ENCODE data around the gene WDR93.

Gene WDR93

DNA sequence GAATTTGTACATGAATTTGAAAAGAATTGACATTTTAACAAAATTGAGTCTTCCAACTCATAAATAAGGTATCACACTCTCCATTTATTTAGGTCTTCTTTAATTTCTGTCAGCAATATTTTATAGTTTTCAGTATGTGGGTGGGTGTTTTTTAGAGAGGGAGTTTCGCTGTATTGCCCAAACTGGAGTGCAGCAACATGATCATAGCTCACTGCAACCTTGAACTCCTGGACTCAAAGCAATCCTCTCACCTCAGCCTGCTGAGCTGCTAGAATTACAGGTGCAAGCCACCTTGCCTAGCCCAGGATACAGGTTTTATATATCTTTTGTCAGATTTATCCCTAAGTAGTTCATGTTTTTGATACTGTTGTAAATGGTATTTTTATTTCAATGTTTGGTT, 4.6 kb downstream of the WDR93 start:
- no peaks in the 10 kb centered on the region for H3K27me3 ChIP-seq (replicated peaks; ENCODE audit: control insufficient read depth, insufficient read depth, low read length)

DNA sequence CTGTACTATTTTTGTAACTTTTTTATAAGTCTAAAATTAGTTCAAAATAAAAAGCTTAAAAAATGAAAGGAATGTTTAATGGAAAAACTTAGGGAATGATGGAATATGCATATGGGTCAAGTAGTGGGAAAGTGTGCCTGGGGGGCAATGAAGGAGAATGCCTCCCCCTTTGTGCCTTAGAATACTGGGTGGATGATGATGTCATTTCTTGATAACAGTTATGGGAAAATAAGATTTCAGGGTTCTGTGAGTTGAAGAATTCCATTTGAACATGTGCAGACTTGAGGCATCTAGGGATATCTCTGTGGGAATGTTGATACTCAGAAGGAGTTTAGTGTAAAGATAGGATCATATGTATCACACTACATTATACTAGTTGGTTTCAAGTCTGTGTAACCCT, 13.8 kb downstream of the WDR93 start:
- Histone ChIP-seq H3K4me1 (ENCODE audit: control insufficient read depth, insufficient read depth, low read length) (peaks cover 26% of the 10 kb centered on the region), H3K27me3 (replicated peaks; ENCODE audit: control insufficient read depth, insufficient read depth, low read length) (no peaks in the 10 kb centered on the region)
- no peak for DNase-seq (ENCODE audit: low read depth)

More for the DNA sequence above, 4.6 kb downstream of the WDR93 start:
- no peak overlapping the region for H3K4me3 ChIP-seq (ENCODE audit: low read length)
- no peaks in the 10 kb centered on the region for H3K9me3 ChIP-seq (ENCODE audit: control insufficient read depth, low read length)
- H3K36me3 ChIP-seq (ENCODE audit: control insufficient read depth, insufficient read depth, low read length, severe bottlenecking) = no peaks in the 10 kb centered on the region
- no peak for DNase-seq (ENCODE audit: low read depth)
- H3K4me1 ChIP-seq (ENCODE audit: control insufficient read depth, insufficient read depth, low read length) = peaks cover 15% of the 10 kb centered on the region
- H3K9ac ChIP-seq (ENCODE audit: low read length) = no peak overlapping the region

DNA sequence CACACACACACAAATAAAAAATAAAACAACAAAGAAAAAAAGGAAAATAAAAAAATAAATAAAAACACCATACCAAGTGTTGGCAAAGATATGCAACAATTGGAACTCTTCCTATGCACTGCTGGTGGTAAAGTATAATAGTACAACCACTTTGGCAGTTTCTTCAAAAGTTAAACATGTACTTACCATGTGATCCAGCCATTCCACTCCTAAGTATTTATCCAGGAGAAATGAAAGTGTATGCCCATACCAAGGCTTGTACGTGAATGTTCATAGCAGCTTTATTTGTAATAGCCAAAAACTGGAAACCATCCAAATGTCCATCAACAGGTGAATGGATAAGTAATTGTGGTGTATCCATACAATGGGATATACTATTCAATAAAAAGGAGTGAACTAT, 17.0 kb downstream of the WDR93 start:
- Histone ChIP-seq H3K9me3 (ENCODE audit: control insufficient read depth, low read length) (peaks cover 3% of the 10 kb centered on the region), H3K4me1 (ENCODE audit: control insufficient read depth, insufficient read depth, low read length) (peaks cover 13% of the 10 kb centered on the region), H3K9ac (ENCODE audit: low read length) (no peak overlapping the region), H3K36me3 (ENCODE audit: control insufficient read depth, insufficient read depth, low read length, severe bottlenecking) (no peaks in the 10 kb centered on the region), H3K27me3 (replicated peaks; ENCODE audit: control insufficient read depth, insufficient read depth, low read length) (no peaks in the 10 kb centered on the region), H3K4me3 (ENCODE audit: low read length) (no peak overlapping the region)
- DNase-seq (ENCODE audit: low read depth) = no peak

More for the DNA sequence above, 13.8 kb downstream of the WDR93 start:
- no peaks in the 10 kb centered on the region for H3K36me3 ChIP-seq (ENCODE audit: control insufficient read depth, insufficient read depth, low read length, severe bottlenecking)
- peak overlapping the region; percentile 36 for H3K4me3 ChIP-seq (ENCODE audit: low read length)
- no peaks in the 10 kb centered on the region for H3K9me3 ChIP-seq (ENCODE audit: control insufficient read depth, low read length)
- H3K9ac ChIP-seq (ENCODE audit: low read length) = no peak overlapping the region

DNA sequence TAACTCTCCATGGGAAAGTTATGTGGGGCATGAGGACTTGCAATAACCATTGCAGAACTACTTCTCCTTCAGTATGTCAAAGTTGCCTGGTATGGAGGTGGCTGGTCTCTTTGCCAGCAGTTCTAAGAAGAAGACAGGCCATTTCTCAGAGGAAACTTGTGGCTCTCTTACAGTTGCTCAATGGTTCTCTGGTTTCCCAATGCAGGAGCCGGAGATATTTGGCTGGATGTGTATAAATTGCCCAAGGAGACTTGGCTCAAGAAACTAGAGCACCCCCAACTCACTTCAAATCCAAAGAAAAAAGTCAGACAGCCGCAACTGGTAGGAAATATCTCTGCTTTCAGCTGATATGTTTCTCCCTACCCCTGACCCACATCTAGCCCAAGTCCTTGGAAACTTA, 24.2 kb downstream of the WDR93 start:
- peaks cover 32% of the 10 kb centered on the region for H3K4me1 ChIP-seq (ENCODE audit: control insufficient read depth, insufficient read depth, low read length)
- peak overlapping the region; percentile 88 for H3K9ac ChIP-seq (ENCODE audit: low read length)
- peak; percentile 37 for DNase-seq (ENCODE audit: low read depth)
- H3K27me3 ChIP-seq (replicated peaks; ENCODE audit: control insufficient read depth, insufficient read depth, low read length) = no peaks in the 10 kb centered on the region
- H3K4me3 ChIP-seq (ENCODE audit: low read length) = peak overlapping the region; percentile 36
- H3K36me3 ChIP-seq (ENCODE audit: control insufficient read depth, insufficient read depth, low read length, severe bottlenecking) = no peaks in the 10 kb centered on the region
- H3K9me3 ChIP-seq (ENCODE audit: control insufficient read depth, low read length) = peaks cover 3% of the 10 kb centered on the region

DNA sequence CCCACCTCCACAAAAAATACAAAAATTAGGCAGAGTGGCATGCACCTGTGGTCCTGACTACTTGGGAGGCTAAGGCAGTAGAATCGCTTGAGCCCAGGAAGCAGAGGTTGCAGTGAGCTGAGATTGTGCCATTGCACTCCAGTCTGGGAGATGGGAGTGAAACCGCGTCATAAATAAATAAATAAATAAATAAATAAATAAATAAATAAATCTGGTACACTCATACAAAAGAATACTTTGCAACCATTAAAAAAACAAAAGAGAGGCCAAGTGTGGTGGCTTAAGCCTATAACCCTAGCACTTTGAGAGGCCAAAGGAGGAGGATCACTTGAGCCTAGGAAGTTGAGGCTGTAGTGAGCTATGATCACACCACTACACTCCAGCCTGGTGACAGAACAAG, 32.4 kb downstream of the WDR93 start:
- Histone ChIP-seq H3K9me3 (ENCODE audit: control insufficient read depth, low read length) (peaks cover 18% of the 10 kb centered on the region), H3K36me3 (ENCODE audit: control insufficient read depth, insufficient read depth, low read length, severe bottlenecking) (no peaks in the 10 kb centered on the region), H3K9ac (ENCODE audit: low read length) (no peak overlapping the region), H3K4me3 (ENCODE audit: low read length) (no peak overlapping the region), H3K27me3 (replicated peaks; ENCODE audit: control insufficient read depth, insufficient read depth, low read length) (no peaks in the 10 kb centered on the region), H3K4me1 (ENCODE audit: control insufficient read depth, insufficient read depth, low read length) (peaks cover 18% of the 10 kb centered on the region)
- DNase-seq (ENCODE audit: low read depth) = no peak

DNA sequence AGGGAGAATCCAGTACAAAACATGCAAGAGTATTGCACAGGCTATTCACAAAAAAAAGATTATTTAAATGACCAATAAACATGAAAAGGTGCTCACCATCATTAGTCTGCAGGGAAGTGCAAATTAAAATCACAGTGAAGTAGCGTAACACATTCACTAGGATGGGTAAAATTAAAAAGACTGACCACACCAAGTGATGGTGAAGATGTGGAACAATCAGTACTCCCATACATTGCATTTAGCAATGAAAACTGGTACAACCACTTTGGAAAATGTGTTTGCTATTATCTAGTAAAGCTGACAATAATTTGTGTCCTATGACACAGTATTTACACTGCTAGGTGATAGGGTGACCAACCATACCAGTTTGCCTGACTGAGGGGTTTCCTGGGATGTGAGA, 34.0 kb downstream of the WDR93 start:
- no peak for DNase-seq (ENCODE audit: low read depth)
- peaks cover 32% of the 10 kb centered on the region for H3K4me1 ChIP-seq (ENCODE audit: control insufficient read depth, insufficient read depth, low read length)
- H3K9ac ChIP-seq (ENCODE audit: low read length) = no peak overlapping the region
- no peaks in the 10 kb centered on the region for H3K36me3 ChIP-seq (ENCODE audit: control insufficient read depth, insufficient read depth, low read length, severe bottlenecking)
- H3K4me3 ChIP-seq (ENCODE audit: low read length) = no peak overlapping the region
- H3K27me3 ChIP-seq (replicated peaks; ENCODE audit: control insufficient read depth, insufficient read depth, low read length) = no peaks in the 10 kb centered on the region
- H3K9me3 ChIP-seq (ENCODE audit: control insufficient read depth, low read length) = peaks cover 18% of the 10 kb centered on the region

DNA sequence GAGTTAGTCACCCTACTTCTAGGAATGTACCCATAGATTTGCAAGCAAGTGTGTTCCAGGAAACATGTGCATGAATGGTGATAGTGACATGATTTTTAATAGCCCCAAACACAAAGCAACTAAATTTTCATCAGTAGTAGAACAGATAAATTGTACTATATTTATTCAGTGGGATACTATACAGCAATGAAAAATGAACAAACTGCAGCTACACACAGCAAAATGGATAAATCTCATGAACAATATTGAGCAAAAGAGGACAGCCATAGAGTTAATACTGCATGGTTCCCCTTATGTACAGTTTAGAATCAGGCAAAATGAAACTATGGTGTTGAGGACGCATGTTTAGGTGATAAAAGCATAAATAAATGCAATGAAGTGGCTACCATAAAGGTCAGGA, 34.5 kb downstream of the WDR93 start:
- H3K36me3 ChIP-seq (ENCODE audit: control insufficient read depth, insufficient read depth, low read length, severe bottlenecking) = no peaks in the 10 kb centered on the region
- no peak overlapping the region for H3K4me3 ChIP-seq (ENCODE audit: low read length)
- DNase-seq (ENCODE audit: low read depth) = no peak

DNA sequence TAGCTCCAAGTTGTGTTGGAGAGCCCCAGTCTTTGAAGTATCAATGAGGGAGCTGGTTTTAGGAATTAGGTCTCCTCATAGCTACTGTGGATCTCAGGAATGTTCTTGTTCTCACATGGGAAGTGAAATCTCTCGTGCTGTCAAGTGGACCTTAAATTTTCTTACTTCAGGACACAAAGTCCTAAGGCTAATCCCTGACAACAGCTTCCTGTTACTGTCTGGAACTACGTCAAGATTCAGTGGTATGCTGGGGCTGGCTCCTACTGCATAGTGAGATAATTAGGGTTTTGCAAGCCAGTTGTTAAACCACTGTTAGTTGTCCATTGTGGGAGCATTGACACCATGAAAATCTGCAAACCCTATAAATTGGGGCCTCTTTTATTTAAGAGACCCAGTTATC, 37.6 kb downstream of the WDR93 start:
- peaks cover 9% of the 10 kb centered on the region for H3K9me3 ChIP-seq (ENCODE audit: control insufficient read depth, low read length)
- peaks cover under 1% of the 10 kb centered on the region for H3K27me3 ChIP-seq (replicated peaks; ENCODE audit: control insufficient read depth, insufficient read depth, low read length)
- peak overlapping the region; percentile 74 for H3K9ac ChIP-seq (ENCODE audit: low read length)
- peaks cover 47% of the 10 kb centered on the region for H3K4me1 ChIP-seq (ENCODE audit: control insufficient read depth, insufficient read depth, low read length)
- DNase-seq (ENCODE audit: low read depth) = peak; percentile 66
- H3K36me3 ChIP-seq (ENCODE audit: control insufficient read depth, insufficient read depth, low read length, severe bottlenecking) = no peaks in the 10 kb centered on the region
- H3K4me3 ChIP-seq (ENCODE audit: low read length) = peak overlapping the region; percentile 32

More for the DNA sequence above, 34.5 kb downstream of the WDR93 start:
- H3K4me1 ChIP-seq (ENCODE audit: control insufficient read depth, insufficient read depth, low read length) = peaks cover 35% of the 10 kb centered on the region
- H3K27me3 ChIP-seq (replicated peaks; ENCODE audit: control insufficient read depth, insufficient read depth, low read length) = no peaks in the 10 kb centered on the region
- H3K9ac ChIP-seq (ENCODE audit: low read length) = no peak overlapping the region
- H3K9me3 ChIP-seq (ENCODE audit: control insufficient read depth, low read length) = peaks cover 18% of the 10 kb centered on the region

DNA sequence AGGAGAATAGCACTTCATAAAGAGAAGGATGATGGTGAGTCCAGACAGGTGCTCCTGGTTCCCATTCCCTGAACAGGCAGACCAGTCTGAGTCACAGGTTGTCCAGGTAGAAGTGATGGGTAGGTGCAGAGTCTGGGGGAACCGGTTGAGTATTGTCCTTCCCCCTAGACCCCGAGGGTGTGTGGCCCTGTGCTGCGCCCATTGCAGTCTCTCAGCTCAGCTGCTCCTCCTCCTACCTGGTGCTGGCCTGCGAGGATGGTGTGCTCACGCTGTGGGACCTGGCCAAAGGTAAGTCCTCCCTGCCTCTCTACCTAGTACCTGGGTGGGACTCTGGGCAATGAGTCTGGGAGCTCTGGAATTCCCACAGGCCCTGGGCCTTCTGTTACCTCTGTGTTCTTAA, 40.7 kb downstream of the WDR93 start:
- Histone ChIP-seq H3K36me3 (ENCODE audit: control insufficient read depth, insufficient read depth, low read length, severe bottlenecking) (no peaks in the 10 kb centered on the region), H3K4me1 (ENCODE audit: control insufficient read depth, insufficient read depth, low read length) (peaks cover 47% of the 10 kb centered on the region), H3K4me3 (ENCODE audit: low read length) (no peak overlapping the region), H3K9ac (ENCODE audit: low read length) (no peak overlapping the region), H3K9me3 (ENCODE audit: control insufficient read depth, low read length) (no peaks in the 10 kb centered on the region), H3K27me3 (replicated peaks; ENCODE audit: control insufficient read depth, insufficient read depth, low read length) (peaks cover 21% of the 10 kb centered on the region)
- DNase-seq (ENCODE audit: low read depth) = no peak

DNA sequence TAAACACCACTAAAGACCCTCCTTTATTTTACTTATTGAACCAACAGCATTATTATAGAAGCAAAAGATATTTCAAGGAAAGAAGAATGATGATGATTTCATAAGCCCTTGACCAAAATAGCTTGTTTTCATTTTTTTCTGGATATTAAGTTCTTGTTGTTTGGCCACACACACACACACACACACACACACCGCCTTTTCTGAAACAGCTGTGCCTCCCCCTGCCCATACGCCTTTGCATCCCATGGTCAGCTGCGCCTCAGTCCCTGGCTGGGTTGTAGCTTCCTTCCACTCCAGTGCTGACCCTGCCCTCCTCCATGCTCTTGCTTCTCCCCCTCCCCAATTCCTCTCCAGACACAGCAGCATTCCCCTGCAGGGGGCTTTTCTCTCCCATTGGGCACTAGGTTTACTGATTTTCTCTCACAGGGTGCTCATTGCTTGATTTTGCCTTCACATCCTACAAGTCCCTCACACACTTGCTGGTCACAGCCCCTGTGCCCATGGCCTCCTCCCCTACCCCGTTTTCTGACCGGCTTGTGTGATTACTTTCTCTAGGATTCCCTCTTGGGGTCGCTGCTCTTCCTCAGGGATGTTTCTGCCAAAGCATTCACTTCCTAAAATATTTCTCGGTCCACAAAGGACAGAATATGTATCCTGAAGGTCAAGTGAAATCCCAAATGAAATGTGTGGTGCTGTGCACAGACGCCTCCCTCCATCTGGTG, 42.0 kb downstream of the WDR93 start:
- Histone ChIP-seq H3K9ac (ENCODE audit: low read length) (peak overlapping the region; percentile 4), H3K9me3 (ENCODE audit: control insufficient read depth, low read length) (no peaks in the 10 kb centered on the region), H3K27me3 (replicated peaks; ENCODE audit: control insufficient read depth, insufficient read depth, low read length) (peaks cover 21% of the 10 kb centered on the region), H3K4me3 (ENCODE audit: low read length) (no peak overlapping the region), H3K36me3 (ENCODE audit: control insufficient read depth, insufficient read depth, low read length, severe bottlenecking) (no peaks in the 10 kb centered on the region), H3K4me1 (ENCODE audit: control insufficient read depth, insufficient read depth, low read length) (peaks cover 34% of the 10 kb centered on the region)
- no peak for DNase-seq (ENCODE audit: low read depth)

DNA sequence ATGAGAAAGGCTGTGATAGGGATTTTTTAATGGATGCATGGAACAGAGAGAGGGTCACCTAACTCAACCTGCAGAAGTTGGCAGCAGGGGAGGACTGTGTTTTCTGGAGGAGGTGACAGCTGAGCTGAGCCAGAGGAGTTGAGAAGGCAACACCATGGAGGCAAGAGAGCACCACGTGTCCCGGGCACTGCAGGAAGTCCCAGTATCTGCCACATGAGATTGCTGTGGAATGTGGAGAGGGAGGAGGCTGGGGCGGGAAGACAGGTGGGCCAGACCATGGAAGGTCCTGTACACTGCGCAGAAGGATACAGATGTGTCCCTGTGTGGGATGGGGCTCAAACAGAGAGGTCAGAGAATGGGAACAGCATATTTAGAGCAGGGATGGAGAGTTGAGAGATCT, 45.2 kb downstream of the WDR93 start:
- no peak for DNase-seq (ENCODE audit: low read depth)
- peaks cover 21% of the 10 kb centered on the region for H3K27me3 ChIP-seq (replicated peaks; ENCODE audit: control insufficient read depth, insufficient read depth, low read length)
- H3K9me3 ChIP-seq (ENCODE audit: control insufficient read depth, low read length) = no peaks in the 10 kb centered on the region
- peaks cover 11% of the 10 kb centered on the region for H3K4me1 ChIP-seq (ENCODE audit: control insufficient read depth, insufficient read depth, low read length)
- H3K4me3 ChIP-seq (ENCODE audit: low read length) = no peak overlapping the region
- H3K9ac ChIP-seq (ENCODE audit: low read length) = no peak overlapping the region
- H3K36me3 ChIP-seq (ENCODE audit: control insufficient read depth, insufficient read depth, low read length, severe bottlenecking) = no peaks in the 10 kb centered on the region

DNA sequence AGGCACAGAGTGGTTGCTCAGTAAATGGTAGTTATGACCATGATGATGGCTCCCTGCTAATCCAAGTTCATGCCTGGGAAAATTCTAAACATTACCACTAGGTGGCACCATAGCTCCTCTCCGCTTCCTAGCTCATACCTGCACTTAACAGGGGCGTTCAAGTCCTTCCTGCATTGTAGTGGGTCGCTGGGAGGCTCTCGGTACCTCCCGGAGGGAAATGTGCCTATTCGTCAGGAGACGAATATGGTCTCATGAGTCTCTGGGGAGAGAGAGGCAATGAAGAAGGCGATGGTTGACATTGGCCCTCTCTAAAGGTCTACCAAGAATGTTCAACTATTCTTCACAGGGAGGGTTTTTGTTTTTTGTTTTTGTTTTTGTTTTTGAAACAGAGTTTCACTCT, 49.5 kb downstream of the WDR93 start:
- Histone ChIP-seq H3K4me3 (ENCODE audit: low read length) (no peak overlapping the region), H3K4me1 (ENCODE audit: control insufficient read depth, insufficient read depth, low read length) (peaks cover 2% of the 10 kb centered on the region), H3K27me3 (replicated peaks; ENCODE audit: control insufficient read depth, insufficient read depth, low read length) (peaks cover 11% of the 10 kb centered on the region), H3K9ac (ENCODE audit: low read length) (peak overlapping the region; percentile 22), H3K36me3 (ENCODE audit: control insufficient read depth, insufficient read depth, low read length, severe bottlenecking) (no peaks in the 10 kb centered on the region), H3K9me3 (ENCODE audit: control insufficient read depth, low read length) (no peaks in the 10 kb centered on the region)
- peak; percentile 87 for DNase-seq (ENCODE audit: low read depth)

All from adipocyte (in vitro differentiated cells).